Adrenal gland (tissue), 5 donors: ENCODE data around the gene CTNND2.

ENCODE experiments used
- POLR2A ChIP-seq, 2 donors: fragments of 450-650 bp; IDR thresholded peaks; one replicate each; pipeline ENCODE4 v1.6.1; 2017; ENCODE audit warnings: antibody characterized with exemption in 2 of 2, mild to moderate bottlenecking in 2 of 2, moderate library complexity in 1 of 2
- TF ChIP-seq, protein P1 (sequence below), 6 experiments: fragments of 450-650 bp in 4 of 6; fragments of 200-600 bp in 2 of 6; sonication (generic) in 1 of 6; IDR thresholded peaks; 1 replicate in 5 of 6; 2 replicates in 1 of 6; pipeline versions ENCODE4 v1.5.1 to v1.8.0; 2016 to 2021; ENCODE audit warnings: antibody characterized with exemption in 6 of 6, mild to moderate bottlenecking in 2 of 6, moderate library complexity in 1 of 6
- donor health status: DM: no; HTN: no; CAD: no.

DNA sequence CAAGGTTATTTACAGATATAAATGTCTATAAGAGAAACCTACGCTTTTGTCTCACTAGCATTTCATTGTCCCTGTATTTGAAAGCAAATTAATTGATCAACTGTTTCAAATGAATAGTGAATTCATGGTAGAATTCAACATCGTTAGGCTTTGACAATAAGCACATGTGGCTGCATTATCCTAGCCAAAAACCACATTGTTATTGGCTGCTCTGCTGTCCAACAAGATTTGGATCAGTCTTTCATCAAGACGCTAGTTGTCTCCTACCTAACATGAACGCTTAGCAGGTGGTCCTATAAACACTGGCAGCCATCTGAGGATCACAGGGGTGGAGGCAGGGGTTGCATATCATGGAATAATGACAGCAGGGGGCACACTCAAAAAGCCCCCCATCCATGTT is 455.0 kb downstream of the CTNND2 start:
- TF ChIP-seq, protein P1, sequence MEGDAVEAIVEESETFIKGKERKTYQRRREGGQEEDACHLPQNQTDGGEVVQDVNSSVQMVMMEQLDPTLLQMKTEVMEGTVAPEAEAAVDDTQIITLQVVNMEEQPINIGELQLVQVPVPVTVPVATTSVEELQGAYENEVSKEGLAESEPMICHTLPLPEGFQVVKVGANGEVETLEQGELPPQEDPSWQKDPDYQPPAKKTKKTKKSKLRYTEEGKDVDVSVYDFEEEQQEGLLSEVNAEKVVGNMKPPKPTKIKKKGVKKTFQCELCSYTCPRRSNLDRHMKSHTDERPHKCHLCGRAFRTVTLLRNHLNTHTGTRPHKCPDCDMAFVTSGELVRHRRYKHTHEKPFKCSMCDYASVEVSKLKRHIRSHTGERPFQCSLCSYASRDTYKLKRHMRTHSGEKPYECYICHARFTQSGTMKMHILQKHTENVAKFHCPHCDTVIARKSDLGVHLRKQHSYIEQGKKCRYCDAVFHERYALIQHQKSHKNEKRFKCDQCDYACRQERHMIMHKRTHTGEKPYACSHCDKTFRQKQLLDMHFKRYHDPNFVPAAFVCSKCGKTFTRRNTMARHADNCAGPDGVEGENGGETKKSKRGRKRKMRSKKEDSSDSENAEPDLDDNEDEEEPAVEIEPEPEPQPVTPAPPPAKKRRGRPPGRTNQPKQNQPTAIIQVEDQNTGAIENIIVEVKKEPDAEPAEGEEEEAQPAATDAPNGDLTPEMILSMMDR (IDR thresholded peaks at IDR 0.05) = no peak
- TF ChIP-seq POLR2A (IDR thresholded peaks at IDR 0.05) = no peak
